MV-4-11 (cell line): ENCODE results near the gene GAREM2.

Experiments
- DNase-seq: peaks from one replicate; lab custom pipeline; 2025; lab: John Stamatoyannopoulos, UW

GAREM2 gene

DNA sequence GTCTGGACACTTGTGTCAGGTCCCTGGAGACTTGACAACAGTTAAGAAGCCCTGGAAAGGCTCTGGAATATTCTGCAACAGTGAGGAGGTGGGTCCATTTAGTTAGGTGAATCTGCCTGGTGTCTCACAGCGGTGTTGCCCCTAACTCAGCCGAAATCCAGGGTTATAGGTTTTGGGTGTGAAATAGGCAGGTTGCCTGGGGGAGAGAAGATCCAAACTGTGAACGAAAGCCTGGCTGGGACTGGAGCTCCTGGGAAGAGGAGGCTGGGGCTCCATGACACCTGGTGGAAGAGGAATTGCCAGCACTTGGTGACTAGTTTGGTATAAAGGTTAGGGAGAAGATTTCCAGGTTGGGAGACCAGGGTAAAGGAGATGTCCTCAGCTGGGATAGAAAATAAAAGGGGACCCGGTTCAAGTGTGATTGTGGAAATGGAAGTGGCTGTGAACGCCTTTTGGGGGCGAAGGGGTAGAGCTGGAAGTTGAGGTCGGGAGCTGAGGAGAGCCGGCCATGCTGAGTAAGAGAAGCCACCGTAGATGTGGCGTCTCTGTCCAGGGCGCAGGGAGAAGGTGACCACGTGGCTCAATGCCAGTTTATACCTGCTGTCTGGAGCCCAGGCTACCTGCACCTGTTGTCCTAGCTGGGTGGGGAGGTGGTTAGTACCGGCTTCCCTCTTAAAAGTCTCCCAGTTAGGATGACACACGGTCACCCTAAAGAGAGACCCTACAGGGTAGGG, 3.0 kb upstream of the GAREM2 start:
- no peak for DNase-seq

DNA sequence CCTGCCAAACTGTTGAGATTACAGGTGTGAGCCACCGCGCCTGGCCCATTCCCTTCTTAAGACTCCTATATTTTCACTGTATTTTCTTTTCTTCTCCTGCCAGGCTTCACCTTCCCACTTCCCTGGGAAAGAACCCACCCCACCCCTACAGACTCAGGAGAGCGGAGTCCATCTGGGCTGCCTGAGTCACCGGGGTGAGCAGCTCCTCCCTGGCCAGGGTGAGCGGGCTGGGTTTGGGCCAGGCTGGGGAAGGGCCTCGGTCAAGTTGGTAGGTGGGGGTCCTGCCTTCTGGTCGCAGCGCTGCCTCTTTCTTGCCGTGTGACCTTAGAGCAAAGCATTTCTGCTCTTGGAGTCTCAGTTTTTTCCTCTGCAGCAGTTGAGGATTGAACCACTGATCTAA, 2.1 kb upstream of the GAREM2 start:
- no peak for DNase-seq

DNA sequence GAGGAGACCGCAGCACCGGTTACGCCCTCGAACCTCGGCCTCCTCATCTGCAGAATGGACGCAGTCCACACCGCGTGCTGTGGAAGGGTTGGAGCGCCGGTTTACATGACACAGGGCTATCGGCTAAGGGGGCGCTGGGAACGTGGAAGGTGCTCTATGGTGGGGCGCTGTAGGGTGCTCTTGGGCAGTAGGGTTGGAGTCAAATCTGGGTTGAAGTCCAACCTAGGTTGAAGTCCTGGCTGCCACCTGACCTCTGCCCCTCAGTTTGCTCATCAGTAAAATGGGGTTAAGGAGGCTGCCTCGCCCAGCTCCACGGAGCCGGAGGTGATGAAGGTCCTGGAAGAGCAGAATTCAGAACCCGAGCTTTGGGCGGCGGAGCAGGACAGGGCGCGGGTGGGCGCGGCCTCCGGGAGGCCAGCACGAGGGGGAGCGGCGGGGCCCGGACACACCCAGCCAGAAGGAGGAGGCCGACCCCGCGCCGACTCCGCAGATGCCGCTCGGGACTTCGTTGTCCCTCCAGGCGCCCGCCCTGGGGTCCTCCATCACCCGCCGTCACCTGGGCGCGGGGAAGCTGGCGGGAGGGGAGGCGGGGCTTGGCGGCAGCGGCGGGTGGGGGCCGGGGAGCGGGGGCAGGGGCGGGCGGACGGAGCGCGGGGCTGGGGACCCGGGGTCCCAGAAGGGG, 558 bp upstream of the GAREM2 start:
- DNase-seq, result no peak

DNA sequence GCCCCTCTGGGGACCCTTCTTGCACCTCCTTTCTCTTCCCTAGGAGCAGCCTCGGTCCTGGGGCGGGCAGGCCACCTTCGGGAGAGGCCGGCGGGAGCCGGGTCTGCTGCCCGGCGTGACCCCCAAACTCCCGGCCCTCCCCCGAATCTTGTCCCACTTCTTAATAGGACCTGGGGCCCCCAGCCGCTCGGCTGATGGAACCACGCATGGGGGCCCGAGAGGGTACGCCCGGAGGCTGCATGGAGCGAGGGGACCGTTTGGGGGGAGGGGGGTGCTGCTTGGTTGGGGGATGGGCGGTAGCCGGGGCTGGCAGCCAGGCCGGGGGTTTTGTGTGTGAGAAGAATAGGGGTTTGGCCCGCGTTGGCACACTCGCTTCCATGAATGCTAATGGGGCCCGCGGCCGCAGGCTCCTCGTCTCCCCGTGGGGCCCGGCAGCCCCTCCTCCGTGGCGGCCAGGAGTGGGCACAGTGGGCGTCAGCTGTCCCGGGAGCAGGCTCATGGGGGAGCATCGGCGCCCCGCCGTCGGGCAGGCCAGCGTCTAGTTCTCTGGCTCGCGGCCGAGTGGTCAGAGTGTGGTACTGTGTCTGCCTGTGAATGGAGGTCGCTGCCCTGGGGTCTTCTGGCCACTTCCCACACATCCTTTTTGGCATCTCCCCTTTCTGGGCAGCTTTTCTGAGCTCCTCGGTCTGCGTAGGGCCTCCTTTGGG, 1.0 kb downstream of the GAREM2 start:
- no peak for DNase-seq

DNA sequence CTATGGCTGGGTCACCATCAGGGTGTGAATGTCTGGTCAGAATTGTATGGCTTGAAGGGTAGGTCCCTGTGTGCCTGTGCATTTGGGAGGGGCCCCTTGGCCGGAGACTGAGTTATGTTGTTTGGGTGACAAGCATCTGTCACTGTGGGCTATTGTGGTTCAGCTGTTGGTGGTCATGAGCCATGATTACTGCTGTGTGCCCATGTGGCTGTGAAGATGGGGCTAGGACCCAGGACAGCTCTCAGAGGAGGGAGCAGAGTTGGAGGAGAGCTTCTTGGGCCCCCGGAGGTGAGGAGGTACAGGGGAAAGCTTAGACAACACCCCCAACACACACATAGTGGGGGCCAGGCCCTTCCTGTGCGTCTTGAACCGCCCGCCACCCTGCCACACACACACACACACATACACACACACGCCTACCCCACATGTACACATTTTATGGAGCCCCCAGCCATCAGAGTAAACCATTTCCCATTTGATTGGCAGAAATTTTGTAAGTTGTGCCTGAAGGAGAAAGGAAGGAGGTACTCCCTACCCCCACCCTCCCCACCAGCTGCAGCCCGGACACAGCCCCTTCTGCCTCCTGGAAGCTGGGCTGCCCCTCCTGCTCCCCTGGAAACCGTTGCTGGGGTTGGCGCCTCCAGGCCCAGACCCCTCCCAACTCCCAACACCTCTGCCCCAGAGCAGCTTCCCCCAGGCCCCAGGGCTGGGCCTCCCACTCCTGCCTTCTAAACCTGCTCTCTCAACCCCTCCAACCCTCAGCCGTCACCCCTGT, 2.0 kb downstream of the GAREM2 start:
- no peak for DNase-seq

DNA sequence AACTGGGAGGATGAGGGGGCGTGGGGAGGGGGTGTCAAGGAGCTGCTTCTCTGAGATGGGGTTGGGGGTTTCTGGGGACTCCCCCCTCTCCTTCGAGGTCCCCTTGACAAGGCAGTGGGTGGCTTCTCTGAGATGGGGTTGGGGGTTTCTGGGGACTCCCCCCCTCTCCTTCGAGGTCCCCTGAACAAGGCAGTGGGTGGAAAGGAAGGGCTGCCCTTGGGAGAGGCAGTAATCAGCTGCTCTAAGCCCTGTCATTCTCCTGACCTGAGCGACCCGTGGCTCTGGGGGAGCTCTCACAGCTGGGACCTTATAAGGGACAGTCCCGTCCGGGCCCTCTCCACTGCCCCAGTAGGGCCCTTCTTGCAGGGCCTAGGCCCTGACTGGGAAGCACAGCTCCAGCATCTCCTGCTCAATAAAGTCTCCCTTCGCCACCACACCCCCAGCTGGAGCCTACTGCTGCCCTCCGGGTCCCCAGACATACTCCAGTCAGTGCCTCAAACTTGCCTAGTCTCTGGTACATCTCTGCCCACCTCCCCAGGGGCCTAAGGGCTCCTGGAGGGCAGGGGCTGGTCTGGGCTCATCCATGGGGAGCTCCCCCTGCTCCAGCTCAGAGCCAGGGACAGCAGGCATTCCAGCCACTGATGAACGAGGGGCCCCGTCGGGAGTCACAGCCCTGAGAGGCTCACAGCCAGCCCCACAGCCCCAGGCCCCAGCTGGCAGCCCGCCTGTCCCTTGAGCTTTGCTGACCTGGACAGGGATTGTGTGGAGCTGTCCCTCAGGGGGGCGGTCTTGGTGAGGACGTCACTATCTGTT, 2.8 kb downstream of the GAREM2 start:
- DNase-seq, result no peak

DNA sequence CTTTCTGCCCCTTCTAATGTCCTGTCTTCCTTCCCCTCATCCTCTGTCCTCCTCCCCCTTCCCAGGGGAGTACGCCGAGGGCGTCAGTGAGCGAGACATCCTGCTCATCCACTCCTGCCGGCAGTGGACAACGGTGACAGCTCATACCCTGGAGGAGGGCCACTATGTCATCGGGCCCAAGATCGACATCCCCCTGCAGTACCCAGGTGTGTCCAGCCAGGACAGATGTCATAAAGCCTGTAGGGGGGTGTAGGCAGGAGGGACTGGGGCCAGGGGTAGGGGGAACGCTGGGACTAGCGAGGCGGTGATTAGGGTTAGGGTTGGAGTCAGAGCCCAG, 3.4 kb downstream of the GAREM2 start:
- no peak for DNase-seq

DNA sequence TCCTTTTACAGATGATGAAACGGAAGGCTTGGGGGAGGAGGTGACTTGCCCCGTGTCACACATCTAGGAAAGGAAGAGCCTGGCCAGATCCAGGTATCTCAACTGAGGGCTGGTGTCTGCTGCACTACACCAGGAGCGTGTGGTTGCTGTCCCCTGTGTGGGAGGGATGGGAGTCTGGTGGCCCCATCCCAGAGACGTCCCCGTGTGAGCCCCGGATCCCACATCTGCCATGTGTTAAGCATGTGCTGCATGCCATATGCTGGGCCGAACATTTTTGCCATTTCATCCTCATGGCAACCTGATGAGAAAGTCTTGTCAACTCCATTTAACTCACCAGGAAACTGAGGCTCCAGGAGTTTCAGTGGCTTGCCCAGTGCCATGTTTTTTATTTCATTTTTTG, 4.2 kb downstream of the GAREM2 start:
- DNase-seq, result no peak

DNA sequence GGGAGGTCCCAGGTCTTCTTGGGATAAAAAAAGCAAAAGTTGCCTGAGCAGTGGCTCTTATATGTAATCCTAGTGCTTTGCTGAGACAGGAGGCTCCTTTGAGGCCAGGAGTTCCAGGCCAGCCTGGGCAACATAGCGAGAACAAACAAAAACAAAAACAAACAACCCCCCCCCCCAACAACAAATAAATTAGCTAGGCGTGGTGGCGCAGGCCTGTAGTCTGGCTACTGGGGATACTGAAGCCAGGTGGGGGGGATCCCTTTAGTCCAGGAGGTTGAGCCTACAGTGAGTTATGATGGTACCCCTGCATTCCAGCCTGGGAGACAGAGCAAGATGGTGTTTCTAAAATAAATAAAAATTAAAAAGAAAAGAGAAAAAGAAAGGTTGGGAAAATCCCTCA, 5.4 kb downstream of the GAREM2 start:
- DNase-seq, result no peak

DNA sequence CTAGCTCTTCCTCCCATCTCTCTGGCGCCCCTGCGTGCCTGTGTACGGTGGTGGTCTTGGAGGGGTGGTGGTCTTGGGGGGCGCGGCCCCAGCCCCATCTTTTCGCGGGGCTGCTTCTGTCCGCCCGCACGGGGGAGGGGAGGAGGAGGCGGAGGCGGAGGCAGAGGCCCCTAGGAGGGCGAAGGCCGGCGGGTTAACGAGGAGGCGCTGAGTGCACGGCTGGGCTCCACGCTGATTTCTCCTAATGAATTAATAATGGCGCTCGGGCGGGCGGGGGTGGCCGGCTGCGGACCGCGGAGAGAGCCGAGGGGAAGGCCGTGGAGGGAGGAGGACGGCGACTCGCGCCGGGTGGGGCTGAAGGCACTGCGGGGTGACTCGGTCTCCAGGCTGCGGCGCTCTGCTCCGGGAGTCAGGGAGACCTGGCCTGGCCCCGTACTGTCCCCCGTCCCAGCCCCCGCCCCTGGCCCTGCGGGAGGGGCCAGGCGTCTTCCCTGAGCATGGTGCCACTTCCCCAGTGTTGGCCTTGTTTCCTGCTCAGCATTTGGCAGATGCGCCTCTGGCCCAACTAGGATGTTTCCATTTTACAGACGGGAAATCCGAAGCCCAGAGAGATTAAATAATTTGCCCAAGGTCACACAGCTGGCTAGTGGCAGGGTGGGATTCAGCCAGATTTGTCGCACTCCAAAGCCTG, 6.0 kb downstream of the GAREM2 start:
- peak; percentile 32 for DNase-seq

DNA sequence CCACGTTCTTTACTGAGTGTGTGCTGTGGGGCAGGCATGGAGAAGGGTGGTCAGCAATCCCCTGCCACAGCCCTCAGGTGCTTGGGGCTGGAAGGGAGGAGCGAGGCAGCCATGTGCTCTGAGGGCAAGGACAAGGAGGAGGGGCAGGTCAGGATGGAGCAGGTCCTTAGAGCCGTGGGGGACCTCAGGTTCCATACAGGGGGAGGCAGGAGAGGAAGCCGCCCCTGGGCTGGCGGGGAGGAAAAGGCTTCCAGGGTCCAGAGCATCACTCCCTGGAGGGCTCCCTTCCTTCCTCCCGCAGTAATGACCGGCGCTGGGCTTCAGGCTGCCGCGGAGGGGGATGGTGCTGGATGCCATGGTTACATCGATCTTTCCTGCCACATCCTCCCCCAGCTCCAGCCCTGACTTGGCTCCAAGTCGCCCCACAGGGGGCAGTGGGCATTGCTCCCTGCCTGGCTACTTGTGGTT, 6.6 kb downstream of the GAREM2 start:
- no peak for DNase-seq

DNA sequence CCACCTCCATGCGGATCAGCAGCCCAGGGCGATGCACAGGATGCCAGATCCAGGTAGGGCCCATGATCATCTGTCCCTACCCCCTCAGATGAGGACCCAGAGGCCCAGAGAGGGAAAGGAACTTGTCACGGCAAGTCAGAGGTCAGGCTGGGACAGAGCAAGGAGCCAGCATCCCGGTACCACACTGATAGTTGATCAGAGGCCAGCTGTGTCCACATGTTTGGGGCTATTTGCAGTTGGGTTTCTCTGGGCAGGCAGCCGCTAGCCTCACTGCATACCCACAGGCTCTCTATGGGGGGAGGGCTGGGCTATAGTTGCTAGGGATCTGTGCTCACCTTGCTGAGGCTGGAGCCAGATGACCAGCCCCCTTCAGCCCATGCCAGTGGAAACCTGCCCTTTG, 9.6 kb downstream of the GAREM2 start:
- no peak for DNase-seq

DNA sequence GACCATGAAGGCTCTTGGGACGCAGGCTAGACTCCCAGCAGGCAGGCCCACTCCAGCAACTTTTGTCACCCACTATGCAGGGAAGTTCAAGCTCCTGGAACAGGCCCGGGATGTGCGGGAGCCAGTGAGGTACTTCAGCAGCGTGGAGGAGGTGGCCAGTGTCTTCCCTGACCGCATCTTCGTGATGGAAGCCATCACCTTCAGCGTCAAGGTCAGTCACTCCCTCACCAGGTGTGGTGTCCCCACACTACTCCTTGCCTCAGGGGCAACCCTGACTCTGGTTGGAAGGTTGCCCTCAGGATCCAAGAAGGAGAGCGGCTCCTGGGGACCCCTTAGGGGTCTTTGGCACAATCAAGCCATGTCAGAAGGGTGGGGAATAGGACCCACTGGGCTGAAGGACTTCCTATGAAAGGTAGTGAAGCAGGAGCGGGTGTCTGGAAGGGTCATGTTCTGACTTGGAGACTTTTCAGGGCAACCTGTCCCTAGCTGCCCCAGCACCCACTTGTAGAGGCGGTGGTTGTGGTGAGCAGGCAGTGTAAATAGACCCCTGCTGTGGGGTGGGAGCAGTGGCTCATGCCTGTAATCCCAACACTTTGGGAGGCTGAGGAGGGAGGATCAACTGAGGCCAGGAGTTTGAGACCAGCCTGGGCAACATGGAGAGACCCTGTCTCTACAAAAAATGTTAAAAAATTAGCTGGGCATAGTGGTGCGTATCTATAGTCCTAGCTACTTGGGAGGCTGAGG, 10.2 kb downstream of the GAREM2 start:
- DNase-seq, result no peak

DNA sequence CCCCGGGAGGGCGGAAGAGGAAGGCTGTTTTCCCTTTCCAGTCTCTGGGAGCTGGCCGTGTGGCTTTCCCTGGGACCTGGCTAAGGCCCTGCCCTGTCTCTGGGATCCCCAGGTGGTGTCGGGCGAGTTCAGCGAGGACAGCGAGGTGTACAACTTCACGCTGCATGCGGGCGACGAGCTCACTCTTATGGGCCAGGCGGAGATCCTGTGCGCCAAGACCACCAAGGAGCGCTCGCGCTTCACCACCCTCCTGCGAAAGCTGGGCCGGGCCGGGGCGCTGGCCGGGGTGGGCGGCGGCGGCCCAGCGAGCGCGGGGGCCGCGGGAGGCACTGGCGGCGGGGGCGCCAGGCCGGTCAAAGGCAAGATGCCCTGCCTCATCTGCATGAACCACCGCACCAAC, 11.2 kb downstream of the GAREM2 start:
- DNase-seq, result no peak

DNA sequence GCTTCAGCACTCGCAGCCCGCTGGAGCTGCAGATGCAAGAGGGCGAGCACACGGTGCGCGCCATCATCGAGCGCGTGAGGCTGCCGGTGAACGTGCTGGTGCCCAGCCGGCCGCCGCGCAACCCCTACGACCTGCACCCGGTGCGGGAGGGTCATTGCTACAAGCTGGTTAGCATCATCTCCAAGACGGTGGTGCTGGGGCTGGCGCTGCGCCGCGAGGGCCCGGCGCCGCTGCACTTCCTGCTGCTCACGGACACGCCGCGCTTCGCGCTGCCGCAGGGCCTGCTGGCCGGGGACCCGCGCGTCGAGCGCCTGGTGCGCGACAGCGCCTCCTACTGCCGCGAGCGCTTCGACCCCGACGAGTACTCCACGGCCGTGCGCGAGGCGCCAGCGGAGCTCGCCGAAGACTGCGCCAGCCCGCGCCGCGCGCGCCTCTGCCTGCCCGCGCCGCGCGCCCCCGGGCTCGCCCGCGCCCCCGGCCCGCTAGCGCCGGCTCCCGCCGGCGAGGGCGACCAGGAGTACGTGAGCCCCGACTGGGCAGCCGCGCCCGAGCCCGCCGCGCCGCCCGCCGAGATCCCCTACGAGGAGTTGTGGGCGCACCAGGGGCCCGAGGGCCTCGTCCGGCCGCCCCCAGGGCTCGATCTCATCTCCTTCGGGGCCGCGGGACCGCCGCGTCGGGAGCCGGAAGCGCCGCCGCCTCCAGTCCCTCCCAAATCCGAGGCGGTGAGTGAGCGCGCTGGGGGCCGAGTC, 11.8 kb downstream of the GAREM2 start:
- DNase-seq, result peak; percentile 80

DNA sequence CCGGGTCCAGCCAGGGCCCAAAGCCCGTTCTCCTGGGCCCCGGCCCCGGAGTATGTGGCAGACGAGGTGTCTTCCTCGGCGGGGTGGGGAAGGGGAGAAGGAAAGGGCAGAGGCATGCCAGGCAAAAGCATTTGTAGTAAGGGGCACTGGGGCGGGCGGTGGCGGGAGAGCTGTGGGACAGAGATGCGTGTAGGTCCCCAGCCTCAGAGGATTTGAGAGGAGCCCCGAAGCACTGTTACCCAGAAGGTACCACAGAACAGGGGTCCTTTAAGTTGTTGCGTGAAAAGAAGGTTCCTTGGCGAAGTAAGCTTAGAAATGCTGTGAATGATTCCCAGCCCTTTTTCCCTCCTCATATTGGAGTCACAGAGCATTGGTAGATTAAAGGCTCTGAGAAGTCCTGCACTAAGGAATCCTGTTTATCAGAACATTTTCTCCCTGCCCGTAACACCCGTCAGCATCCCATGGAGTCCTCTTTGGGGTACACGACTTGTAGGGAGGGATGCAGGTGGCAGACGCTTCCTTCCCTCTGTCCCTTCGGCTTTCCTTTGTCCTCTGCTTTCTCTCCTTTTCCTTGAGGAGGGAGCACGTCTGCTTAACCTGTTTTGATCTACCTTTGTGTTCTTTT, 12.5 kb downstream of the GAREM2 start:
- DNase-seq, result no peak

DNA sequence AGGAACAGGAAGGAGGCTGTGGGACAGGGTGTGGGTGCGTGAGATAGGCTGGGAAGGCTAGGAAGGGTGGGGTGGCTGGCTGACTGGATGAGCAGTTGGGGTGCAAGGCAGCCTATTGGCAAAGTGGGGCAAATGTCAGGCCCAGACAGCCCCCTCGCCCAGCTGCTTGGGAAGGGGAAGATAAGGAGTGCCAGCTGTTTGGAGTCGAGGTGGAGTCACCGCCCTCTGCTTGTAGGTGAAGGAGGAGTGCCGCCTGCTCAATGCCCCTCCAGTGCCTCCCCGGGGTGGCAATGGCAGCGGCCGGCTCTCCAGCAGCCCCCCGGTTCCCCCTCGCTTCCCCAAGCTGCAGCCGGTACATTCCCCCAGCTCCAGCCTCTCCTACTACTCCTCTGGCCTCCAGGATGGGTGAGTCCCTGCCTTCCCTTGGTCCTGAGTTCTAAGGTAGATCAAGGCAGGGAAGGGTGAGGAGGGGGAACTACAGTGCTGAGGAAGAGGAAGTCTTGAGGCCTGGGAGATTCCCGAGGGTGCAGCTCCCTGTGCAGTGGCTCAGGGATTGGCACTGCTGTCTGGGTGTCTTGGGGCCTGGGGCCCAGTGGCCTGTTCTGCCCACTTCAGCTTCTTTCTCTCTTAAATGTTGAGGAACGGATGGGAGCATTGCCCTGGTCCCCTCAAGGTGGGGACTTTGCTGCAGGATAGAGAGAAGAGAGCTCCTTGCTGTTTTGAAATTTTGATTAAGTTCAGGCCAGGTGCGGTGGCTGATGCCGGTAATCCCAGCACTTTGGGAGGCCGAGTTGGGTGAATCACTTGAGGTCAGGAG, 13.3 kb downstream of the GAREM2 start:
- no peak for DNase-seq

DNA sequence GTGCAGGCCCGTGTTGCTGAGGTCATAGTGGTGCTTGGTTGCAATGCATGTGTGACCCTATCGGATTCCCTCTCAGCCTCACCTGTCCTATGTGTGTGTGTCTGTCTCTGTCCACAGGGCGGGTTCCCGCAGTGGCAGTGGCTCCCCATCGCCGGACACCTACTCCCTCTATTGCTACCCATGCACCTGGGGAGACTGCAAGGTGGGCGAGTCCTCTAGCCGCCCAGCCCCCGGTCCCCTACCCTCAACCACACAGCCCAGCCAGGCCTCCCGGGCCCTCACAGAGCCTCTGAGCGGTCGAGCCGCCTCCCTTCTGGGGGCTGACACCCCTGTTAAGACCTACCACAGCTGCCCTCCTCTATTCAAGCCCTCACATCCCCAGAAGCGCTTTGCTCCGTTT, 14.2 kb downstream of the GAREM2 start:
- no peak for DNase-seq
